K562 (cell line): ENCODE measurements around the gene ZNF750. TPM values are rescaled to one million over a fixed set of nuclear protein-coding genes. Genes with fewer than 3 reads are reported as not detected.

Experiments
- ATAC-seq: fragments of 200-7000 bp; cut with Tn5 transposase; 3 replicates; pipeline ENCODE4 v1.9.1; 2020; ENCODE audit warnings: moderate library complexity
- BruUV-seq: library from RNA; stranded (reverse); fragments of 400-500 nt; replicated peaks from 2 replicates; lab custom pipeline; 2021; lab: Mats Ljungman, UMichigan
- CTCF ChIA-PET: fragments of 300-600 bp; formaldehyde crosslinking; extraction: SDS; loops from one replicate; lab custom pipeline; 2021; ENCODE audit warnings: low intra/inter-chr PET ratio; lab: Yijun Ruan, JAX
- POLR2A ChIA-PET: fragments of 300-600, 350-650 bp; sonication (Branson Sonifier 250); formaldehyde crosslinking; extraction: SDS; loops from one replicate; lab custom pipeline; 2021; ENCODE audit warnings: antibody characterized with exemption, inconsistent platforms; lab: Yijun Ruan, JAX
- DNase-seq, 4 experiments: peaks; one replicate each; pipeline versions ENCODE4 v3.0.0 to v3.0.0-alpha.2; 2011 to 2018; ENCODE audit warnings: low spot score in 3 of 4, mixed read lengths in 3 of 4; ENCODE audit errors: extremely low read depth in 1 of 4
- FAIRE-seq: peaks from 2 replicates; lab custom pipeline; 2011; peaks lifted over from hg19 to GRCh38; lab: Jason Lieb, UNC
- H2AFZ ChIP-seq: 2 replicates; pipeline ENCODE4 v1.6.0; 2011; ENCODE audit warnings: low read depth, low read length, control low read depth, inconsistent platforms
- H3K27ac ChIP-seq: fragments of 200-600 bp; 3 replicates; pipeline ENCODE4 v1.8.0; 2011; ENCODE audit warnings: low read depth, mild to moderate bottlenecking, control low read depth, inconsistent platforms, low read length, moderate library complexity, mixed read lengths; ENCODE audit errors: extremely low read depth
- H3K27me3 ChIP-seq, 2 experiments: fragments of 300-600 bp in 1 of 2; 2 replicates in 1 of 2; 3 replicates in 1 of 2; pipeline versions ENCODE4 v1.6.0 to v1.8.0; 2011; ENCODE audit warnings: inconsistent platforms in 2 of 2, low read length in 2 of 2, mild to moderate bottlenecking in 1 of 2, mixed read lengths in 1 of 2, moderate library complexity in 1 of 2; ENCODE audit not compliant: control insufficient read depth in 2 of 2, insufficient read depth in 2 of 2
- H3K36me3 ChIP-seq: fragments of 300-600 bp; 3 replicates; pipeline ENCODE4 v1.8.0; 2011; ENCODE audit warnings: mild to moderate bottlenecking, low read length, inconsistent platforms; ENCODE audit not compliant: control insufficient read depth, insufficient read depth
- H3K4me1 ChIP-seq, 2 experiments: fragments of 200-600 bp in 1 of 2; replicated peaks in 1 of 2; 2 replicates in 1 of 2; 3 replicates in 1 of 2; pipeline versions ENCODE4 v1.5.1 to v1.8.0; 2011; ENCODE audit warnings: inconsistent platforms in 2 of 2, low read length in 2 of 2, mild to moderate bottlenecking in 1 of 2, mixed read lengths in 1 of 2, moderate library complexity in 1 of 2; ENCODE audit not compliant: control insufficient read depth in 2 of 2, insufficient read depth in 2 of 2
- H3K4me2 ChIP-seq: 2 replicates; pipeline ENCODE4 v1.6.1; 2011; ENCODE audit warnings: low read length, control low read depth, inconsistent platforms, mixed read lengths; ENCODE audit not compliant: insufficient read depth
- H3K4me3 ChIP-seq: fragments of 200-600 bp; sonication (generic), shearing (Covaris generic); 2 replicates; pipeline ENCODE4 v1.5.1; 2016; ENCODE audit warnings: control low read depth, inconsistent platforms
- H3K79me2 ChIP-seq: fragments of 200-600 bp; 3 replicates; pipeline ENCODE4 v1.8.0; 2011; ENCODE audit warnings: low read length, inconsistent platforms; ENCODE audit not compliant: control insufficient read depth, insufficient read depth
- H3K9ac ChIP-seq, 2 experiments: 2 replicates each; pipeline versions ENCODE4 v1.6.0 to v1.6.1; 2011; ENCODE audit warnings: low read depth in 2 of 2, low read length in 2 of 2, control low read depth in 1 of 2, inconsistent platforms in 1 of 2, mild to moderate bottlenecking in 1 of 2, mixed read lengths in 1 of 2; ENCODE audit not compliant: insufficient read depth in 1 of 2
- H3K9me1 ChIP-seq: one replicate; pipeline ENCODE4 v1.6.0; 2011; ENCODE audit warnings: inconsistent platforms, mild to moderate bottlenecking, low read length, moderate library complexity; ENCODE audit not compliant: control insufficient read depth, insufficient read depth
- H3K9me3 ChIP-seq: replicated peaks from 2 replicates; pipeline ENCODE4 v1.5.1; 2011; ENCODE audit warnings: low read depth, low read length, inconsistent platforms; ENCODE audit not compliant: control insufficient read depth, insufficient read depth
- H4K20me1 ChIP-seq: replicated peaks from 2 replicates; pipeline ENCODE4 v1.6.1; 2011; ENCODE audit warnings: low read length, inconsistent platforms, mixed read lengths; ENCODE audit not compliant: control insufficient read depth, insufficient read depth
- CXXC5 ChIP-seq: fragments of 250-450 bp; sonication (Bioruptor Pico); IDR thresholded peaks from 2 replicates; pipeline ENCODE4 v1.8.0; 2022; ENCODE audit warnings: inconsistent platforms, mild to moderate bottlenecking, moderate library complexity
- HMG20B ChIP-seq: fragments of 250-450 bp; sonication (Bioruptor Pico); IDR thresholded peaks from 2 replicates; pipeline ENCODE4 v1.5.0; 2021; ENCODE audit warnings: mild to moderate bottlenecking
- HOMEZ ChIP-seq: fragments of 250-450 bp; sonication (Bioruptor Pico); IDR thresholded peaks from 2 replicates; pipeline ENCODE4 v1.4.0; 2020; ENCODE audit warnings: mild to moderate bottlenecking, moderate library complexity
- KAT7 ChIP-seq: sonication (generic); formaldehyde crosslinking; IDR thresholded peaks from 2 replicates; pipeline ENCODE4 v1.8.0; 2022; ENCODE audit warnings: missing genetic modification reagents, mild to moderate bottlenecking, borderline replicate concordance
- LEF1 ChIP-seq: fragments of 450-650 bp; IDR thresholded peaks from 2 replicates; pipeline ENCODE4 v1.6.1; 2016; ENCODE audit warnings: mild to moderate bottlenecking
- NRF1 ChIP-seq, 2 experiments: fragments of 450-650 bp; IDR thresholded peaks in 1 of 2; conservative IDR thresholded peaks in 1 of 2; 2 replicates each; pipeline ENCODE4 v1.6.1; 2014; ENCODE audit warnings: mild to moderate bottlenecking in 2 of 2
- PATZ1 ChIP-seq: fragments of 250-450 bp; sonication (Bioruptor Pico); IDR thresholded peaks from 2 replicates; pipeline ENCODE4 v1.5.0; 2020; ENCODE audit warnings: mild to moderate bottlenecking, borderline replicate concordance
- RBBP5 ChIP-seq: fragments of 200-600 bp; sonication (generic); IDR thresholded peaks from 2 replicates; pipeline ENCODE4 v1.6.1; 2012; ENCODE audit warnings: borderline replicate concordance, mild to moderate bottlenecking, low read length, control low read depth, inconsistent platforms; ENCODE audit not compliant: insufficient read depth, poor library complexity, severe bottlenecking
- SMAD4 ChIP-seq: fragments of 250-450 bp; sonication (Bioruptor Pico); conservative IDR thresholded peaks from 2 replicates; pipeline ENCODE4 v1.8.0; 2021; ENCODE audit warnings: inconsistent platforms, mild to moderate bottlenecking, moderate library complexity
- ZKSCAN8 ChIP-seq: fragments of 200-800 bp; sonication (Bioruptor generic); IDR thresholded peaks from 2 replicates; pipeline ENCODE4 v1.6.1; 2016; ENCODE audit warnings: missing genetic modification characterization, missing compliant biosample characterization
- ZNF436 ChIP-seq: fragments of 250-450, 450-650 bp; sonication (Bioruptor Pico); formaldehyde crosslinking; IDR thresholded peaks from 2 replicates; pipeline ENCODE4 v1.7.0; 2020; ENCODE audit warnings: mild to moderate bottlenecking
- WGBS: fragments of 100-300 bp; shearing (Covaris generic); methylation state at CpG from one replicate; pipeline ENCODE4 v1.1.6; 2016; ENCODE audit warnings: low coverage, mixed read lengths; ENCODE audit not compliant: insufficient coverage; ENCODE audit errors: missing lambda C conversion rate; 5-methylcytosine and 5-hydroxymethylcytosine counted together
- in situ Hi-C: fragments of 300-500 bp; cut with MboI; formaldehyde crosslinking; loops from 4 replicates; pipeline ENCODE4 v1.15.0; 2018; ENCODE audit warnings: inconsistent platforms, mixed read lengths
- intact Hi-C: fragments of 100-400 bp; cut with micrococcal nuclease; formaldehyde crosslinking; loops from 2 replicates; pipeline ENCODE4 v1.14.2; 2022
- polyA plus RNA-seq, 8 experiments: library from polyadenylated mRNA; depleted of rRNA in 4 of 8; stranded (reverse) in 5 of 8; unstranded in 3 of 8; fragments of >200 nt; fragmentation: Nextera tagmentation in 2 of 8; fragmentation: Illumina TruSeq in 1 of 8; extraction: Ambion mirVana in 2 of 8; extraction: Trizol in 1 of 8; gene quantifications; 2 replicates each; pipeline versions ENCODE4 v1.2.1 to v1.2.3, GENCODE V29; 2011 to 2014; ENCODE audit warnings: inconsistent platforms in 1 of 8, missing spikeins in 1 of 8
- total RNA-seq, 7 experiments: library from RNA; depleted of rRNA in 6 of 7; stranded (reverse); fragments of >200 nt in 6 of 7; fragmentation: Illumina TruSeq in 2 of 7; extraction: Trizol in 2 of 7; gene quantifications; 2 replicates each; pipeline versions ENCODE4 v1.2.1 to v1.2.3, GENCODE V29; 2011 to 2021; ENCODE audit warnings: low replicate concordance in 1 of 7
- TF ChIP-seq, protein P1 (sequence below), 2 experiments: IDR thresholded peaks in 1 of 2; conservative IDR thresholded peaks in 1 of 2; 2 replicates each; pipeline ENCODE4 v1.6.1; 2016; ENCODE audit warnings: low read depth in 2 of 2, mild to moderate bottlenecking in 1 of 2, missing compliant biosample characterization in 1 of 2, missing genetic modification characterization in 1 of 2, moderate library complexity in 1 of 2
- TF ChIP-seq, protein P2 (sequence below), 2 experiments: fragments of 200-800 bp in 1 of 2; sonication (Bioruptor generic) in 1 of 2; sonication (generic) in 1 of 2; formaldehyde crosslinking in 1 of 2; IDR thresholded peaks in 1 of 2; conservative IDR thresholded peaks in 1 of 2; 2 replicates each; pipeline versions ENCODE4 v1.5.0 to v1.6.1; 2016 to 2020; ENCODE audit warnings: missing compliant biosample characterization in 1 of 2, missing genetic modification characterization in 1 of 2, missing genetic modification reagents in 1 of 2

The ZNF750 gene
- total and polyA plus RNA-seq, 9 of the 15 experiments (the other 6 are each of a cell fraction or from before 2014, with no cell fraction given): not detected

DNA sequence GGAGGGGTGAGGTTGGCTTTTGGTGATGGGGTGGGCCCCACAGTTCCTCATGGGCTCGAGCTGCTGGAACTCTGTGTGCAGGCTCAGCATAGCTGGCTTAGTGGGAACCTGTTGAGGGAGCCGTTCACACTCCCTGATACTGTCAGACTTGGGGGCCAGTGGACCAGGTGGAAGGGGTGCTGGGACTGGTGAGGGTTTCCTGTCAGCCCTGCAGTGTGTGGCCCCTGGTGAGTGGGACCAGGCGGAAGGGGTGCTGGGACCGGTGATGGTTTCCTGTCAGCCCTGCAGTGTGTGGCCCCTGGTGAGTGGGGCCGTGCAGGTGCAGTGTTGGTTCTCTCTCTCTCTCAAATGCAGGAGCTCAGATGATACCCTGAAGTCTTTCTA is 45.1 kb upstream of the ZNF750 start:
- FAIRE-seq: no peak
- intact Hi-C loops (no loop called here), in situ Hi-C loops (no loop called here)
- Histone ChIP-seq H3K9ac (peak overlapping the region; percentile 83 to 96), H3K9me1 (no peaks in the 10 kb centered on the region), H3K4me2 (peak overlapping the region; percentile 27; the same call in 1 of the 2 replicates), H3K36me3 (peaks cover 24% of the 10 kb centered on the region; the same call in 2 of the 3 replicates), H4K20me1 (no peaks in the 10 kb centered on the region), H3K4me1 (peaks cover 33 to 82% of the 10 kb centered on the region in 2 experiments), H3K4me3 (no peak overlapping the region), H3K9me3 (no peaks in the 10 kb centered on the region), H3K27me3 (no peaks in the 10 kb centered on the region), H2AFZ (no peak overlapping the region), H3K27ac (peak overlapping the region; percentile 100), H3K79me2 (peaks cover 48% of the 10 kb centered on the region)
- ChIA-PET POLR2A (interaction anchor here (0.6 to 2.6 kb wide), 7 partner anchors 8 to 263 kb away, joined by 3 to 20 read pairs (median 3); no protein-coding TSS in a partner anchor), CTCF (no interaction called here)
- BruUV-seq: no TSS peak
- DNase-seq: no peak
- WGBS: 66% methylated on average over 5 of the region's 5 CpGs
- ATAC-seq: peak; percentile 11
- no peak for TF ChIP-seq HOMEZ
- TF ChIP-seq LEF1: no peak
- TF ChIP-seq RBBP5: peak; percentile 2
- no peak for TF ChIP-seq HMG20B (CRISPR knock-in tag)
- 0 out of 2 replicates have a peak, but pooled peaks have one; percentile 21 for TF ChIP-seq KAT7
- no peak for TF ChIP-seq ZNF436 (CRISPR knock-in tag)
- no peak for TF ChIP-seq PATZ1 (CRISPR knock-in tag)
- TF ChIP-seq SMAD4 (CRISPR knock-in tag): peak; percentile 4; the same call in 1 of the 2 replicates
- TF ChIP-seq, protein P1, sequence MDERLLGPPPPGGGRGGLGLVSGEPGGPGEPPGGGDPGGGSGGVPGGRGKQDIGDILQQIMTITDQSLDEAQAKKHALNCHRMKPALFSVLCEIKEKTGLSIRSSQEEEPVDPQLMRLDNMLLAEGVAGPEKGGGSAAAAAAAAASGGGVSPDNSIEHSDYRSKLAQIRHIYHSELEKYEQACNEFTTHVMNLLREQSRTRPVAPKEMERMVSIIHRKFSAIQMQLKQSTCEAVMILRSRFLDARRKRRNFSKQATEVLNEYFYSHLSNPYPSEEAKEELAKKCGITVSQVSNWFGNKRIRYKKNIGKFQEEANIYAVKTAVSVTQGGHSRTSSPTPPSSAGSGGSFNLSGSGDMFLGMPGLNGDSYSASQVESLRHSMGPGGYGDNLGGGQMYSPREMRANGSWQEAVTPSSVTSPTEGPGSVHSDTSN (CRISPR knock-in tag; IDR thresholded peaks at IDR 0.05; ENCODE audit: low read depth): no peak
- TF ChIP-seq, protein P1 (tag; conservative IDR thresholded peaks at IDR 0.05; ENCODE audit: low read depth): no peak
- TF ChIP-seq, protein P2, sequence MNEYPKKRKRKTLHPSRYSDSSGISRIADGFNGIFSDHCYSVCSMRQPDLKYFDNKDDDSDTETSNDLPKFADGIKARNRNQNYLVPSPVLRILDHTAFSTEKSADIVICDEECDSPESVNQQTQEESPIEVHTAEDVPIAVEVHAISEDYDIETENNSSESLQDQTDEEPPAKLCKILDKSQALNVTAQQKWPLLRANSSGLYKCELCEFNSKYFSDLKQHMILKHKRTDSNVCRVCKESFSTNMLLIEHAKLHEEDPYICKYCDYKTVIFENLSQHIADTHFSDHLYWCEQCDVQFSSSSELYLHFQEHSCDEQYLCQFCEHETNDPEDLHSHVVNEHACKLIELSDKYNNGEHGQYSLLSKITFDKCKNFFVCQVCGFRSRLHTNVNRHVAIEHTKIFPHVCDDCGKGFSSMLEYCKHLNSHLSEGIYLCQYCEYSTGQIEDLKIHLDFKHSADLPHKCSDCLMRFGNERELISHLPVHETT (CRISPR knock-in tag; conservative IDR thresholded peaks at IDR 0.05 in 1 of 2, IDR thresholded peaks at IDR 0.05 in 1 of 2): peak in 1 of 2 experiments; percentile 18; a peak in 1 of 4 replicates
- no peak for TF ChIP-seq CXXC5 (CRISPR knock-in tag)
- TF ChIP-seq NRF1 (conservative IDR thresholded peaks at IDR 0.05 in 1 of 2, IDR thresholded peaks at IDR 0.05 in 1 of 2): no peak
- TF ChIP-seq ZKSCAN8: 0 out of 2 replicates have a peak, but pooled peaks have one; percentile 4
